Islet precursor cell (in vitro differentiated cells): ENCODE results near the gene NPC2.
"Not testable (repeated sequence)": the region's sequence is repeated elsewhere in the genome, so short reads cannot be mapped to it uniquely, and the experiment has no call there.

Experiments
- DNase-seq: peaks from one replicate; pipeline ENCODE4 v3.0.0-alpha.2; 2018

The NPC2 gene

DNA sequence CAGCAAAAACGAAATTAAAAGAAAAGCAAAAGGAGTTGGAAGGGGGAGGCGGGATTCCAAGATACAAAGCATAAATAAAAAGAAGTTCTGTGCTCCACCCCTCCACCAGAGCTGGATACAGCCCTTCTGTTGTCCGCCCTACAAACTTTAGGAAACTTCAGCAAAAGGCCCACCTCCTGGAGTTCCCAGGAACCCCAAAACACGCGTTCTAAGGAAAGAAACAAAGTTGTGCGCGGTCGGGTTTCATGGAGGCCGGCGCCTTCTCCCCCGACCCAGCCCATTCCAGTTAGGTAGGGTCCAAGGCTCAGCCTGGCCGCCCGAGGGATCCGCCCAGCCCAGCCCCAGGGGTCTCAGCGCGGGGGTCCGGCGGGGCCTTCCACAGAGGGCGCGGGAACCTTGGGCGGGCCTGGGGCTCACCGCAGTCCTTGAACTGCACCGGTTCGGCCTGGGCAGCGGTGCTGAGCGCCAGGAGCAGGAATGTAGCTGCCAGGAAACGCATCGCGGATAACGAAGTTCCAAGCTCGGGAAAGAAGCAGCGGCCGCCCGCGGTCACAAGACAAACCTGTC is at the start of gene NPC2:
TSS of gene NPC2 (minus strand) at position 530 of the 567 bp plus-strand sequence. CDS start at position 499, 31 bp downstream.
- no peak for DNase-seq

DNA sequence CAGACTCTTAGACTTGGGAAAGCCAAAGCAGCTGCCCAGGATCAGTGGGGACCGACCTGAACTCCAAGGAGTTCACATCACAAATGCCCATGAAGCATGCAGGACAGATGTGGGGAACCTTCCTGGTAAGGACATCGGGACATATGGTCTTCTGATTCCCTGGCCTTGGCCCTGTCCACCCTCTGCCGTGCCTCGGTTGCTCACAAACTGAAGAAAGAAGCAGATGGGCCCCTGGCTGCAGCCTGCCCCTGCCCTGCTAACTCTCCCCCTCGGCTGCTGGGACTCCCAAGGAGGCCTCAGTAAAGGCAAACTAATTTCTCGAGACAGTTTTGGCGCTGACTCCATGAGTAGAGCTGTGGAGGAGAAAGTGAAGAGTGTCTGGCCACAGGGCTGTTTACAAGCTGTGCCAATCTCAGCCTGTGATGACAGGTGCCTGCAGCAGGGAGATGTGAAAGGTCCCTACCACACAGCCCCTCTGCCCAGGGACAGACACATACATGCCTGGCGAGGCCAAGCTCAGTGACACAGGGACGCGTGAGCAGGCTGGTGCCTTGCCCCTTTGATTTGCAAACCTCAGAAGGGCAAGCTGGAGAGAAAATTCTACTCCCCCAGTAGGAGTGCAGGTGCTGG is 49.1 kb upstream of the NPC2 start:
- no peak for DNase-seq

- DNase-seq, result no peak
These were observed 48.1 kb upstream of the NPC2 start for GRCh38 chr14:74541225-74541624.

DNA sequence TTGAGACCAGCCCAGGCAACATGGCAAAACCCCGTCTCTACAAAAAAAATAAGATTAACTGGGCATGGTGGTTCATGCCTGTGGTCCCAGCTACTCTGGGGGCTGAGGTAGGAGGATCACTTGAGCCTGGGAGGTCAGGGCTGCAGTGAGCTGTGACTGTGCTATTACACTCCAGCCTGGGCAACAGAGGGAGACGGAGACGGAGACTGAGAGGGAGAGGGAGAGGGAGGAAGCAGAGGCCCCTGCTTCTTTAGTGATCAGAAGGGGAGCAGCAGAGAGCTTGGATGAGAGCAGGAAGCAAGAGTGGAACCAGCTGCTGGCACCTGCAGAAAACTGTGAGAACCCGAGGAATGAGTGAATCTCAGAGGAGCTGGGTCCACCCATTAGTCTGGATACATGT is 46.4 kb upstream of the NPC2 start:
- DNase-seq, result no peak

- no peak for DNase-seq
These were observed 45.6 kb upstream of the NPC2 start for GRCh38 chr14:74538411-74539391.

DNA sequence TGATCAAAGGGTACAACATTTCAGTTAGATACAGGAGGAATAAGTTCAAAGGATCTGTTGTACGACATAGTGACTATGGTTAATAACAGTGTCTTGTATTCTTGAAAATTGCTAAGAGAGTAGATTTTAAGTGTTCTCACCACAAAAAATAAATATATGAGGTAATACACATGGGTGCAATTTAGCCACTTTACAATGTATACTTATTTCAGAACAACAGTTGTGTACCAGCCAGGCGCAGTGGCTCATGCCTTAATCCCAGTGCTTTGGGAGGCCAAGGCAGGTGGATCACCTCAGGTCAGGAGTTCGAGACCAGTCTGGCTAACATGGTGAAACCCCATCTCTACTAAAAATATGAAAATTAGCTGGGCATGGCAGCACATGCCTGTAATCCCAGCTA is 43.2 kb upstream of the NPC2 start:
- not testable (repeated sequence) for DNase-seq

DNA sequence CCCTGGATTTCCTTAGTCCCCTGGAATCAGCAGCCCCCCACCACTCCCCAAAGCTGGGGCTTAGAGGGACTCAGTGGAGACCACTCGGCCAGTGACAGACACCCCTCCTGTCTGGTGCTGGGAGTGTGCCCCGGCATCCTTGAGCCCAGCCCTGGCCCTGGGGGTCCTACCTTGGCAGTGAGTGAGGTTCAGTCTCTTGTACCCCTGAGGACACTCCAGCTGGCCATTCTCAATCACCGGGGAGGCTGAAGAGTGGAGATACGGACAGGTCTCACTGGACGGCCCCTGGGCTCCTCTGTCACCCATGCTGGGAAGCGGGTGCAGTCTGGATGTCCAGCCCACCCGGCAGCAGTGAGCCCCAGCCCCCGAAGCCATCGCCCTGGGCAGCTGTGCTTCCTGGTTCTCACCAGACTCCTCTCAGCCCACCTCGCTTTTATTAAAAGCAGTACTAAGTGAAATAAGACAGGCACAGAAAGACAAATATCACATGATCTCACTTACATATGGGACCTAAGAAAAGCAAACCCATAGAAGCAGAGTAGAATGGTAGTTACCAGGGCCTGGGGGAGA is 42.7 kb upstream of the NPC2 start:
- no peak for DNase-seq

DNA sequence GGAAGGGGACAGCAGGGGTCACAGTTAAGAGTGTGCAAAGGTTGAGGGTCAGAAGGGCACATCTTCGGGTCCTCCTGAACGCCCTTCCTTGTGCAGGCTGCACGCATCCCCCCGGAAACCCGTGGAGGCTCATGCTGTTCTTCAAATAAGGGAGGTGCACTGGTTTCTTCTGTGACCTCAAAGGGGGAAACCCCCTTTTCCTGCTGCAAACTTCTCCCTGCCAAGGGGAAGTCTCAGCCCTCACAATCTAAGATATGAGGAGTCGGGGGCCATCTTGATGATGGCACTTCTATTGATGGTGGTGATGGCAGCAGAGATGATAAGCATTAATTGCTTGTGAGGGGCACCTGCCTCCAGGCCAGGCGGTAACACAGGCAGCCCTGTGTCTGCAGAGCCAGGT is 40.5 kb upstream of the NPC2 start:
- no peak for DNase-seq

- DNase-seq, result no peak
These were observed 39.1 kb upstream of the NPC2 start for GRCh38 chr14:74532246-74532645.

DNA sequence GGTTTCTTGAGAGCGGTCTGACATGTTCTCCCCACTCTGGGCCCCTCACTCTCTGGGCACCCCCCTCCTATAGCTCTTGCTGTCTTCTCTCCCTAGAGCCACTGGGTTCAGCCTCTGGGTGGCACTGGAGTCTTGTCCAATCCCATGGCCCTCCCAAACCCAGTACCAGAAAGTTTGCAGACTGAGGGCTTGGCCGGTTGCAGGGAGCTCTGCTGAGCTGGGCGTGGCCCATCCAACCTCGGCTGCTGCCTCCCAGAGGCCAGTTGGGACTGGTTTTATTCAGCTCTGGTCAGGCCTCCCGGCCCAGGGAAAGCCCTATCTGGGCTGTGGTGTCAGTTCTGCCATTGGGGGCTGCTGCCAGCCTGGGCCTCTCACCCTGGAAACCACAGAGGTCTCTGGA is 38.4 kb upstream of the NPC2 start:
- DNase-seq, result peak; percentile 80

- DNase-seq, result no peak
These were observed 37.9 kb upstream of the NPC2 start for GRCh38 chr14:74531006-74531405.

DNA sequence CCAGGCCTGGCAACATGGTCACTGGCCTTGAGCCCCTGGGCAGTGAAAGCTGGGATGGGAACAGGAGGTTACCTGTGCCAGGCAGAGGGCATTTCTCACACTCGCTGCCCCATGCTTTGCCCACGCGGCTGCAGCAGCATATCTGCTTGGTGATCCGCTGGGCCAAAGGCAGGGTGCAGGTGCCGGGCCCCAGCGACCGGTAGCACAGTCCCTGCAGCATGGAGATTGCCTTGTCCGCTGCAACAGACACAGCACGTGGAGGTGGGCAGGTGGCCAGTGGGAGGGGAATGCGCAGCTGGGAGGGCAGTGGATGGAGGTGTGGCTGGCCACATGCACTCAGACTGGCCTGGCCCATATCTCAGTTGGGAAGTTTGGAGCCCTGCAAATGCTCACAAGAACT is 35.8 kb upstream of the NPC2 start:
- no peak for DNase-seq

DNA sequence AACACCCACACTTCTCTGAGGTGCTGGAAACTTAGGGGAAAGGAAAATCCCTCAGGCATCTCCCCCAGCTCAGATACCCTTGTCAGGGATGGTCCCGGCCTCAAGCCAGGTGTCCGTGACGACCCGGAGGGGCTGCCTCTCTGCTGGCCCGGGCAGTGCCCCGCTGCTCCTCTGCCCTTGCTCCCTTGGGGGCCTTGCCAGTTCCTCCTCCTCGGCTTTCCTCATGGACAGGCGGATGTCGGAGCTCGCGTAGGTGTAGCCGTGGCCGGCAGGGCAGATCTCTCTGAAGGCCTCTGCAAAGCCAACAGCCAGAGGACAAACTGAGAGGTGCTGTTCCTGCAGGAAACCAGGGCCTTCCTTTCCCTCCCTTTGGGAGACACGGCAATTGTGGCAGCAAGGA is 35.3 kb upstream of the NPC2 start:
- no peak for DNase-seq

DNA sequence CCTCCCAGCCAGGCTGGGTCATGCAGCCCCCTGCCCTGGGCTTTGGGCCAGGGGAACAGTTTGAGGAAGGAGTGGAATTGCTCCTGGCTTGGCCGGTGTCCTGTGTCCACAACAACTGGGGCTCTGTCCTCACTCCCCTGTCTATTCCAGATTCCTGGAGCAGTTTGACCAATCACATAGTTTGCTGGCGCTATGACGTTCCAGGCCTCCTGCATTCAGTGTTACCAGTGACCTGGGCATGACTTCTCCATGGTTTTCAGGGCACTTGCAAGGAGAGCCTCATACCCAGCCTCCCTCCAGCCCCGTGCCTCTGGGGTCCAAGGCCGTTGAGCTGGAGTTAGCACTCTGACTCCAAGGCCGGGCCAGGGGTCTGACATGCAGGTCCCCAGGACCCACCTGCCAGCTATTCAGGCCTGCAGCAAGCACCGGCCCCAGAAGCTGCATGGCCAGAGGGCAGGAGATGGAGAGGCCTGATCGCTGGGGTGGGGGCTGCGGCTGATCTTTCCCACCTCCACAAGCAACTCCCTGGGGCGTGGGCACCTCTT is 34.7 kb upstream of the NPC2 start:
- no peak for DNase-seq

DNA sequence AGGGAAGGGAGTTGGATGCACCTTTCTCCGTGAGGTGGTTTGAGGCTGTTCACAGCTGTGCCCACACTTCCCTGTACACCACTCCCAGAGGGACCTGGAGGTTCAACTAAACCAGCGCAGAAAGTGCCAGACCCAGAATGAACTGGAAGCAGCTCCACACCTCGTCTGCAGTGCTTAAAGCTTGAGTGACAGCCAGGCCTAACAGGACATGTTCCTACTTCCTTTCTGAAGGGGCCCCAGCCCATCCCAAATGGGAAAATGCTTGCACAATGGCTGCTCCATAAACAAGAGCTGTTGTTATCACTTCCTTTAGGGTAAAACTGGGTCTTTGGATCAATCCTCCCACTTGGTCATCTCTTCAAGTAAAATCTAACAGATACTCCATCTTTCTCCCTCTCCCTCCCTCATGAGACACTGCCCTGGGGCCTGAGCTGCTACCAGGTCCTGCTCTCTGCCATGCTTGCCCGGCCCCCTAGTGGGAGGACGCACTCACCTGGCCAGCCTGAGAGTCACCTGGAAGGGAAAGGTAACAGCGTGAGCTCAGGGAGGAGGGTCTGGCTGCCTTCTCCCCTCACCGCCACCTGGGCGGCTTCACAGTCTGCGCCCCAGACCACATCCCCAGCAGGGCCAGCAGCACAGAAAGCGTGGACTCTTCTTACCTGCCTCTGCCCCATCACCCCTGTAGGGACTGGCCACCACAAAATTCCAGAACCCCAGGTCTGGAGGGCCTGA is 33.9 kb upstream of the NPC2 start:
- no peak for DNase-seq

GRCh38 chr14:74525361-74525851 is 32.3 kb upstream of the NPC2 start:
- no peak for DNase-seq

- no peak for DNase-seq
These were observed 31.7 kb upstream of the NPC2 start for GRCh38 chr14:74524812-74525135.

DNA sequence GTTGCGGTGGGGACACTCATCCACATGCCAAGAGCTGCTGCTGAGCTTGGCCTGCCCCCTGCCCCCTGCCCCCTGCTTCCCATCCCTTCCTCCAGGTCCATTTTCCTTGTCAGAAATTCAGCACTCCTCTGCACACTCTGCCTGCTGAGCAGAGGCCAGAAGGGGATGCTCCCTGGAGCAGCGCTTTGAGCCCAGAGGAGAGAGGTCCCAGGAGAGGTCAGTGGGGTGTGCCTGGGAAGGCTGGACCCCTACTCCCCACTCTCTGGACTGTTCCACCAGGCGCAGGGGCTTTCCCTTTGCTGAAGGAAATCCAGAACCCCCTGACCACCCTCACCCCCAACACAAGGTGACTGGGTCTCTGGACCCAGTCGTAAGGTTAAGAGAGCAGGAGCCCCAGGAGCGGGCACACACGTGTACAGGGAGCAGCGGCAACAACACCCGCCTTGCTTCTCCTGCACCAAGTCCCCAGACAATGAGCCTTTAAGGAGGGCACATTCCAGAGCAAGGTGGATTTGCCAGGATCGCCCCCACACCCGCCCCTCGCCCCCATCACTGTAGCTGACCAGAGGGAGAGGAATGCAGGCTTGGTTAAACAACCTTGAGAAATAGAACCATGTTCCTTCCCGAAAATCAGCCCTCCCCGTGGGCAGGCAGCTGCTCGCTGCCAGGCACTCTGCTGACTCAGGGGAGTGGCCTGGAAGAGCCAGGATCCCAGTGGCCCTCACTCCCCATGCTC is 31.1 kb upstream of the NPC2 start:
- no peak for DNase-seq

DNA sequence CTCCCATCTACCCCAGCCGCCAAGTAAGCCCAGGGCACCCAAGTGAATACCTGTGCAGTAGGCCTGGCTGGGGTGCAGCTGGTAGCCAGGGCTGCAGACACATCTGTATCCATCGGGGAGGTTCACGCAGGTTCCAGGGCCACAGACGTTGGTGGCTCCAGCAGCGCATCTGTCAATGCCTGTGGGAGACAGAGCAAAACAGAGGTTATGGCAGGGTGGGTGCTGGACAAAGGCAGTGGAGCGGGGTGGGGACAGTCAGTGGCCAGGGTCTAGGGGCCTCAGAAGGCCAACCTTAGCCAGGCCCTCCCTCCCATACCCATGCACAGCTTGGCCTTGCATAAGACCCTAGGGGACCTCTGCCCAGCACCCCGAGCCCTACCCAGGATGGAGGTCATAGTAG is 29.6 kb upstream of the NPC2 start:
- no peak for DNase-seq

DNA sequence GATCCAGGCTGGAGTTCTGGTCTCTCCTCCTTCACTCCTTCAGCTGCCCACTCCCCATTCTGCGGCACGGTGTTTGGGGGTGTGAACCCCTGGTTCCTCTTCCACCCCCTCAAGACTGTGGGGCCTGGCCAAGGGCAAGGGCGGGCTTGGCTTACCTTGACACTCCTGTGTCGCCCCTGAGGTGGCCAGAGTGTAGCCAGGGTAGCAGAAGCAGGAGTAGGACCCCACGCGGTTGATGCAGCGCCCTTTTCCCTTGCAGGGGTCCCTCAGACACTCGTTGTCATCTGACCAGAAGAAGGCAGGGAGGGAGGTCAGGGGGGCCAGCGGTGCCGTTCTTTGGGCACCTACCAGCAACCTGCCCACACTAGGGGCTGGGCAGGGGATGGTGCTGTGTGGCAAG is 28.7 kb upstream of the NPC2 start:
- no peak for DNase-seq

- no peak for DNase-seq
These were observed 26.4 kb upstream of the NPC2 start for GRCh38 chr14:74519316-74520074.
